Neutrophil (primary cell): ENCODE results near the gene KCTD7.

Experiments used
- H3K27ac ChIP-seq: fragments of 200-600 bp; sonication (generic); 2 replicates; pipeline ENCODE4 v1.5.1; 2016; ENCODE audit warnings: mild to moderate bottlenecking, moderate library complexity
- H3K27me3 ChIP-seq: fragments of 200-600 bp; sonication (generic); 2 replicates; pipeline ENCODE4 v1.6.0; 2016; ENCODE audit warnings: mild to moderate bottlenecking
- H3K36me3 ChIP-seq: fragments of 200-600 bp; sonication (generic); 2 replicates; pipeline ENCODE4 v1.5.1; 2017
- H3K4me1 ChIP-seq, 2 experiments: fragments of 200-600 bp in 1 of 2; sonication (generic) in 1 of 2; 1 replicate in 1 of 2; 2 replicates in 1 of 2; pipeline versions ENCODE4 v1.5.1 to v1.6.1; 2013 to 2016; ENCODE audit warnings: low read depth in 1 of 2, low read length in 1 of 2, mild to moderate bottlenecking in 1 of 2, moderate library complexity in 1 of 2; ENCODE audit not compliant: control insufficient read depth in 1 of 2, insufficient read depth in 1 of 2
- H3K4me3 ChIP-seq, 2 experiments: fragments of 200-600 bp in 1 of 2; sonication (generic) in 1 of 2; 1 replicate in 1 of 2; 2 replicates in 1 of 2; pipeline ENCODE4 v1.5.1; 2013 to 2016; ENCODE audit warnings: low read depth in 1 of 2, low read length in 1 of 2, mild to moderate bottlenecking in 1 of 2, moderate library complexity in 1 of 2
- H3K9me3 ChIP-seq: fragments of 200-600 bp; sonication (generic); 2 replicates; pipeline ENCODE4 v1.5.1; 2016
- TF ChIP-seq, protein P1 (sequence below): fragments of 200-600 bp; sonication (generic); IDR thresholded peaks from 2 replicates; pipeline ENCODE4 v1.5.1; 2016; ENCODE audit warnings: antibody characterized with exemption

Gene KCTD7

DNA sequence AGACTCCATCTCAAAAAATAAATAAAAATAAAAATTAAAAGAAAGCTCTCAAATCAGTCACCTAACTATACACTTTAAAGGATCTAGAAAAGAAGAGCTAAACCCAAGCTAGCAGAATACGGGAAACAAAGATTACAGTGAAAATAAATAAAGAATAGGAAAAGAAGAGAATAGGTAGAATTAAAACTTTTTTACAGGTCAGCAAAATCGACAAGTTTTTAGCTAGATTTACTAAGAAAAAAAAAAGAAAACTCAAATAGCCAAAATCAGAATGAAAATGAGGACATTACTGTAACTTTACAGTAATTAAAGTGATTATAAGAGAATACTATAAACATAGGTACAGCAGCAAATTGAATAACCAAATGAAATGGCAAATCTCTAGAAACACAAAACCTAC lies 60.4 kb downstream of the KCTD7 start:
- TF ChIP-seq, protein P1, sequence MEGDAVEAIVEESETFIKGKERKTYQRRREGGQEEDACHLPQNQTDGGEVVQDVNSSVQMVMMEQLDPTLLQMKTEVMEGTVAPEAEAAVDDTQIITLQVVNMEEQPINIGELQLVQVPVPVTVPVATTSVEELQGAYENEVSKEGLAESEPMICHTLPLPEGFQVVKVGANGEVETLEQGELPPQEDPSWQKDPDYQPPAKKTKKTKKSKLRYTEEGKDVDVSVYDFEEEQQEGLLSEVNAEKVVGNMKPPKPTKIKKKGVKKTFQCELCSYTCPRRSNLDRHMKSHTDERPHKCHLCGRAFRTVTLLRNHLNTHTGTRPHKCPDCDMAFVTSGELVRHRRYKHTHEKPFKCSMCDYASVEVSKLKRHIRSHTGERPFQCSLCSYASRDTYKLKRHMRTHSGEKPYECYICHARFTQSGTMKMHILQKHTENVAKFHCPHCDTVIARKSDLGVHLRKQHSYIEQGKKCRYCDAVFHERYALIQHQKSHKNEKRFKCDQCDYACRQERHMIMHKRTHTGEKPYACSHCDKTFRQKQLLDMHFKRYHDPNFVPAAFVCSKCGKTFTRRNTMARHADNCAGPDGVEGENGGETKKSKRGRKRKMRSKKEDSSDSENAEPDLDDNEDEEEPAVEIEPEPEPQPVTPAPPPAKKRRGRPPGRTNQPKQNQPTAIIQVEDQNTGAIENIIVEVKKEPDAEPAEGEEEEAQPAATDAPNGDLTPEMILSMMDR: no peak

GRCh38 chr7:66693331-66693730 lies 64.7 kb downstream of the KCTD7 start:
- Histone ChIP-seq H3K27ac (no peak overlapping the region), H3K4me1 (no peaks in the 10 kb centered on the region), H3K9me3 (no peaks in the 10 kb centered on the region), H3K4me3 (no peak overlapping the region), H3K27me3 (no peaks in the 10 kb centered on the region), H3K36me3 (peaks cover 21% of the 10 kb centered on the region)
- TF ChIP-seq, protein P1: no peak

More for the DNA sequence above, 60.4 kb downstream of the KCTD7 start:
- H3K4me3 ChIP-seq: no peak overlapping the region
- peaks cover 16% of the 10 kb centered on the region for H3K36me3 ChIP-seq
- H3K27me3 ChIP-seq: no peaks in the 10 kb centered on the region
- no peaks in the 10 kb centered on the region for H3K9me3 ChIP-seq
- no peak overlapping the region for H3K27ac ChIP-seq
- no peaks in the 10 kb centered on the region for H3K4me1 ChIP-seq
